Smooth muscle cell (in vitro differentiated cells): ENCODE results near the gene GMDS. TPM values are rescaled to one million over a fixed set of nuclear protein-coding genes. Genes with fewer than 3 reads are reported as not detected.

Source experiments
- DNase-seq: peaks from one replicate; lab custom pipeline; 2025; ENCODE audit not compliant: unreplicated experiment; lab: John Stamatoyannopoulos, UW
- H2AFZ ChIP-seq: fragments of 200-600 bp; sonication (generic); 2 replicates; pipeline ENCODE4 v1.6.0; 2016; ENCODE audit warnings: antibody characterized with exemption, low read depth, mild to moderate bottlenecking
- H3F3A ChIP-seq: fragments of 200-600 bp; sonication (generic); 2 replicates; pipeline ENCODE4 v1.6.0; 2017; ENCODE audit warnings: antibody characterized with exemption, low read depth
- H3K27ac ChIP-seq: fragments of 200-600 bp; sonication (generic); 2 replicates; pipeline ENCODE4 v1.5.1; 2016; ENCODE audit warnings: low read depth, mild to moderate bottlenecking
- H3K27me3 ChIP-seq: fragments of 200-600 bp; sonication (generic); 2 replicates; pipeline ENCODE4 v1.6.1; 2016; ENCODE audit warnings: low read depth, mild to moderate bottlenecking
- H3K36me3 ChIP-seq: fragments of 200-600 bp; sonication (generic); 2 replicates; pipeline ENCODE4 v1.5.1; 2016; ENCODE audit warnings: low read depth
- H3K4me1 ChIP-seq: fragments of 200-600 bp; sonication (generic); 2 replicates; pipeline ENCODE4 v1.5.1; 2016; ENCODE audit warnings: low read depth
- H3K4me2 ChIP-seq: fragments of 200-600 bp; sonication (generic); 2 replicates; pipeline ENCODE4 v1.6.0; 2016; ENCODE audit warnings: mild to moderate bottlenecking
- H3K4me3 ChIP-seq: fragments of 200-600 bp; sonication (generic); 2 replicates; pipeline ENCODE4 v1.5.1; 2016; ENCODE audit warnings: mild to moderate bottlenecking
- H3K79me2 ChIP-seq: fragments of 200-600 bp; sonication (generic); 2 replicates; pipeline ENCODE4 v1.6.0; 2016; ENCODE audit warnings: low read depth, mild to moderate bottlenecking
- H3K9ac ChIP-seq: fragments of 200-600 bp; sonication (generic); 2 replicates; pipeline ENCODE4 v1.6.0; 2016; ENCODE audit warnings: low read depth
- H3K9me3 ChIP-seq: fragments of 200-600 bp; sonication (generic); replicated peaks from 2 replicates; pipeline ENCODE4 v1.5.1; 2016; ENCODE audit warnings: low read depth
- H4K20me1 ChIP-seq: fragments of 200-600 bp; sonication (generic); 2 replicates; pipeline ENCODE4 v1.6.0; 2016; ENCODE audit warnings: low read depth
- CTCF ChIP-seq: fragments of 200-600 bp; sonication (generic); IDR thresholded peaks from 2 replicates; pipeline ENCODE4 v1.5.1; 2017; ENCODE audit warnings: borderline replicate concordance, mild to moderate bottlenecking, antibody characterized with exemption; ENCODE audit not compliant: insufficient read depth, poor library complexity, severe bottlenecking
- WGBS: methylation state at CpG from one replicate; pipeline ENCODE4 v1.1.7; 2016; ENCODE audit warnings: low lambda C conversion rate; 5-methylcytosine and 5-hydroxymethylcytosine counted together
- polyA plus RNA-seq: library from polyadenylated mRNA; unstranded; fragments of >200 nt; fragmentation: Nextera tagmentation; extraction: Ambion mirVana; gene quantifications from 2 replicates; pipeline ENCODE4 v1.2.1, GENCODE V29; 2016
- total RNA-seq: library from RNA; depleted of rRNA; stranded (reverse); fragments of >200 nt; gene quantifications from 2 replicates; pipeline ENCODE4 v1.2.3, GENCODE V29; 2014

The GMDS gene
- total and polyA plus RNA-seq, 2 experiments from 2014 or later: 3.7 to 8.5 TPM

GRCh38 chr6:2231438-2231837 lies 14.0 kb downstream of the GMDS start:
- no peak for TF ChIP-seq CTCF
- Histone ChIP-seq H3K36me3 (no peaks in the 10 kb centered on the region), H3K27ac (no peak overlapping the region), H2AFZ (no peak overlapping the region), H3K4me3 (no peak overlapping the region), H4K20me1 (no peaks in the 10 kb centered on the region), H3K4me2 (no peak overlapping the region), H3K27me3 (no peaks in the 10 kb centered on the region), H3F3A (no peaks in the 10 kb centered on the region), H3K9ac (no peak overlapping the region), H3K4me1 (no peaks in the 10 kb centered on the region), H3K79me2 (no peaks in the 10 kb centered on the region), H3K9me3 (no peaks in the 10 kb centered on the region)
- no peak for DNase-seq
- WGBS: 94% methylated on average over 4 of the region's 4 CpGs

- H4K20me1 ChIP-seq: no peaks in the 10 kb centered on the region
- no peak overlapping the region for H3K4me2 ChIP-seq
- H3K4me3 ChIP-seq: no peak overlapping the region
- H3K36me3 ChIP-seq: no peaks in the 10 kb centered on the region
- H3K9ac ChIP-seq: no peak overlapping the region
- TF ChIP-seq CTCF: no peak
- H3K27me3 ChIP-seq: no peaks in the 10 kb centered on the region
- H3K79me2 ChIP-seq: no peaks in the 10 kb centered on the region
- H2AFZ ChIP-seq: no peak overlapping the region
- no peaks in the 10 kb centered on the region for H3K9me3 ChIP-seq
- no peaks in the 10 kb centered on the region for H3F3A ChIP-seq
- H3K27ac ChIP-seq: no peak overlapping the region
- no peak for DNase-seq
- WGBS: 66% methylated on average over 2 of the region's 2 CpGs
- H3K4me1 ChIP-seq: no peaks in the 10 kb centered on the region
These were observed 14.6 kb downstream of the GMDS start for GRCh38 chr6:2230659-2231277.

- no peaks in the 10 kb centered on the region for H3K4me1 ChIP-seq
- H3K27ac ChIP-seq: no peak overlapping the region
- no peak overlapping the region for H2AFZ ChIP-seq
- 83% methylated on average over 4 of the region's 4 CpGs for WGBS
- H3K36me3 ChIP-seq: no peaks in the 10 kb centered on the region
- no peaks in the 10 kb centered on the region for H3K79me2 ChIP-seq
- no peaks in the 10 kb centered on the region for H3K9me3 ChIP-seq
- H3K27me3 ChIP-seq: no peaks in the 10 kb centered on the region
- no peak overlapping the region for H3K4me3 ChIP-seq
- no peak for TF ChIP-seq CTCF
- H4K20me1 ChIP-seq: no peaks in the 10 kb centered on the region
- DNase-seq: no peak
- H3F3A ChIP-seq: no peaks in the 10 kb centered on the region
- H3K4me2 ChIP-seq: no peak overlapping the region
- H3K9ac ChIP-seq: no peak overlapping the region
These were observed 15.7 kb downstream of the GMDS start for GRCh38 chr6:2229742-2230141.

GRCh38 chr6:2229039-2229438 lies 16.4 kb downstream of the GMDS start:
- Histone ChIP-seq H3K27ac (no peak overlapping the region), H3K9ac (no peak overlapping the region), H3K27me3 (no peaks in the 10 kb centered on the region), H3F3A (no peaks in the 10 kb centered on the region), H2AFZ (no peak overlapping the region), H3K9me3 (no peaks in the 10 kb centered on the region), H3K36me3 (no peaks in the 10 kb centered on the region), H3K4me3 (no peak overlapping the region), H3K4me1 (no peaks in the 10 kb centered on the region), H4K20me1 (no peaks in the 10 kb centered on the region), H3K4me2 (no peak overlapping the region), H3K79me2 (no peaks in the 10 kb centered on the region)
- DNase-seq: no peak
- 62% methylated on average over 4 of the region's 4 CpGs for WGBS
- TF ChIP-seq CTCF: no peak
